H9 (cell line): ENCODE data around the gene TMEM135. TPM values are rescaled to one million over a fixed set of nuclear protein-coding genes. Genes with fewer than 3 reads are reported as not detected.

Experiments used
- DNase-seq: peaks from one replicate; pipeline ENCODE4 v3.0.0-alpha.2; 2017
- H2AFZ ChIP-seq: one replicate; pipeline ENCODE4 v1.6.1; 2013; ENCODE audit warnings: mild to moderate bottlenecking, low read length, control low read depth, moderate library complexity
- H2AK5ac ChIP-seq: 2 replicates; pipeline ENCODE4 v1.6.1; 2013; ENCODE audit warnings: low read length, control low read depth, mixed read lengths; ENCODE audit not compliant: insufficient read length
- H2BK120ac ChIP-seq: one replicate; pipeline ENCODE4 v1.6.1; 2013; ENCODE audit warnings: low read depth, mild to moderate bottlenecking, low read length, control low read depth, inconsistent platforms; ENCODE audit not compliant: poor library complexity, severe bottlenecking
- H2BK12ac ChIP-seq: 2 replicates; pipeline ENCODE4 v1.6.1; 2013; ENCODE audit warnings: low read length, control low read depth, mixed read lengths, low read depth; ENCODE audit not compliant: insufficient read length
- H2BK15ac ChIP-seq: 2 replicates; pipeline ENCODE4 v1.6.1; 2013; ENCODE audit warnings: low read depth, low read length, control low read depth
- H2BK20ac ChIP-seq: one replicate; pipeline ENCODE4 v1.6.1; 2013; ENCODE audit warnings: low read depth, mild to moderate bottlenecking, low read length, control low read depth, inconsistent platforms; ENCODE audit not compliant: poor library complexity, severe bottlenecking
- H2BK5ac ChIP-seq: 2 replicates; pipeline ENCODE4 v1.6.1; 2013; ENCODE audit warnings: low read length, control low read depth, mixed read lengths; ENCODE audit not compliant: insufficient read length
- H3K14ac ChIP-seq: 2 replicates; pipeline ENCODE4 v1.6.1; 2013; ENCODE audit warnings: low read length, control low read depth; ENCODE audit not compliant: insufficient read depth
- H3K18ac ChIP-seq: 2 replicates; pipeline ENCODE4 v1.6.1; 2013; ENCODE audit warnings: low read depth, mild to moderate bottlenecking, mixed read lengths, low read length, control low read depth; ENCODE audit not compliant: insufficient read length
- H3K23ac ChIP-seq: 2 replicates; pipeline ENCODE4 v1.6.1; 2013; ENCODE audit warnings: low read length, control low read depth, mixed read lengths, low read depth; ENCODE audit not compliant: insufficient read length
- H3K23me2 ChIP-seq: 2 replicates; pipeline ENCODE4 v1.6.1; 2013; ENCODE audit warnings: low read depth, mild to moderate bottlenecking, mixed read lengths, low read length, control low read depth; ENCODE audit not compliant: insufficient read length, poor library complexity, severe bottlenecking
- H3K27ac ChIP-seq: 2 replicates; pipeline ENCODE4 v1.5.1; 2013; ENCODE audit warnings: low read length, control low read depth, mixed read lengths, low read depth; ENCODE audit not compliant: insufficient read length
- H3K27me3 ChIP-seq: 2 replicates; pipeline ENCODE4 v1.6.1; 2013; ENCODE audit warnings: low read length, control low read depth, inconsistent platforms; ENCODE audit not compliant: insufficient read depth
- H3K4ac ChIP-seq: 2 replicates; pipeline ENCODE4 v1.6.1; 2013; ENCODE audit warnings: low read depth, mild to moderate bottlenecking, control low read depth, inconsistent platforms, low read length, moderate library complexity
- H3K4me1 ChIP-seq: 2 replicates; pipeline ENCODE4 v1.6.1; 2013; ENCODE audit warnings: low read length, control low read depth, inconsistent platforms; ENCODE audit not compliant: insufficient read depth
- H3K4me2 ChIP-seq: 2 replicates; pipeline ENCODE4 v1.6.1; 2013; ENCODE audit warnings: low read length, control low read depth, mixed read lengths; ENCODE audit not compliant: insufficient read length, insufficient read depth
- H3K56ac ChIP-seq: 2 replicates; pipeline ENCODE4 v1.6.1; 2013; ENCODE audit warnings: low read depth, mild to moderate bottlenecking, mixed read lengths, low read length, control low read depth; ENCODE audit not compliant: insufficient read length
- H3K79me1 ChIP-seq: 2 replicates; pipeline ENCODE4 v1.6.1; 2013; ENCODE audit warnings: low read depth, mild to moderate bottlenecking, moderate library complexity, low read length, control low read depth, inconsistent platforms; ENCODE audit not compliant: insufficient read depth, poor library complexity, severe bottlenecking
- H3K79me2 ChIP-seq: 2 replicates; pipeline ENCODE4 v1.6.1; 2013; ENCODE audit warnings: low read length, control low read depth, inconsistent platforms; ENCODE audit not compliant: insufficient read depth
- H3K9ac ChIP-seq: 2 replicates; pipeline ENCODE4 v1.6.1; 2013; ENCODE audit warnings: low read length, control low read depth, mixed read lengths; ENCODE audit not compliant: insufficient read length; ENCODE audit errors: extremely low read depth
- H3K9me3 ChIP-seq: one replicate; pipeline ENCODE4 v1.6.1; 2013; ENCODE audit warnings: low read depth, low read length, inconsistent platforms; ENCODE audit not compliant: control insufficient read depth
- H3T11ph ChIP-seq: one replicate; pipeline ENCODE4 v1.6.1; 2013; ENCODE audit warnings: mild to moderate bottlenecking, low read length, control low read depth, inconsistent platforms
- H4K20me1 ChIP-seq: one replicate; pipeline ENCODE4 v1.6.1; 2013; ENCODE audit not compliant: control insufficient read depth, insufficient read length, insufficient read depth
- H4K5ac ChIP-seq: 2 replicates; pipeline ENCODE4 v1.6.1; 2013; ENCODE audit warnings: low read depth, mild to moderate bottlenecking, mixed read lengths, low read length, control low read depth; ENCODE audit not compliant: insufficient read length
- H4K8ac ChIP-seq: replicated peaks from 2 replicates; pipeline ENCODE4 v1.6.1; 2013; ENCODE audit warnings: low read length, control low read depth, mixed read lengths, low read depth; ENCODE audit not compliant: insufficient read length
- H4K91ac ChIP-seq: 2 replicates; pipeline ENCODE4 v1.6.1; 2013; ENCODE audit warnings: low read depth, mild to moderate bottlenecking, moderate library complexity, mixed read lengths, low read length, control low read depth; ENCODE audit not compliant: insufficient read length
- H3K27ac Mint-ChIP-seq, 3 experiments: 2 replicates in 2 of 3; 3 replicates in 1 of 3; pipeline ENCODE4 v1.8.0; 2020 to 2021; ENCODE audit warnings: mixed read lengths in 3 of 3, mild to moderate bottlenecking in 1 of 3, moderate library complexity in 1 of 3
- H3K27me3 Mint-ChIP-seq: 2 replicates; pipeline ENCODE4 v1.8.0; 2021; ENCODE audit warnings: low read depth, mild to moderate bottlenecking, moderate library complexity, mixed read lengths
- H3K36me3 Mint-ChIP-seq, 3 experiments: 2 replicates in 2 of 3; 3 replicates in 1 of 3; pipeline ENCODE4 v1.8.0; 2020 to 2021; ENCODE audit warnings: low read depth in 3 of 3, mixed read lengths in 3 of 3; ENCODE audit not compliant: insufficient read depth in 1 of 3
- H3K4me1 Mint-ChIP-seq, 2 experiments: 2 replicates each; pipeline ENCODE4 v1.8.0; 2020; ENCODE audit warnings: mixed read lengths in 2 of 2
- H3K4me3 Mint-ChIP-seq, 2 experiments: 2 replicates in 1 of 2; 3 replicates in 1 of 2; pipeline ENCODE4 v1.8.0; 2020 to 2021; ENCODE audit warnings: mild to moderate bottlenecking in 2 of 2, mixed read lengths in 2 of 2, moderate library complexity in 1 of 2
- H3K9me3 Mint-ChIP-seq, 2 experiments: 2 replicates in 1 of 2; 3 replicates in 1 of 2; pipeline ENCODE4 v1.8.0; 2020; ENCODE audit warnings: mild to moderate bottlenecking in 2 of 2, mixed read lengths in 2 of 2, moderate library complexity in 1 of 2
- CTCF ChIP-seq: fragments of 200-600 bp; sonication (generic); conservative IDR thresholded peaks from 3 replicates; pipeline ENCODE4 v1.8.0; 2021; ENCODE audit warnings: antibody characterized with exemption, mild to moderate bottlenecking
- WGBS: extraction: QIAGEN DNeasy Blood & Tissue Kit; methylation state at CpG from one replicate; pipeline ENCODE4 v1.1.7; 2013; ENCODE audit warnings: missing lambda C conversion rate, low lambda C conversion rate, mixed read lengths; ENCODE audit not compliant: insufficient read length; ENCODE audit errors: extremely low coverage; 5-methylcytosine and 5-hydroxymethylcytosine counted together
- total RNA-seq: library from RNA; stranded (reverse); gene quantifications from 2 replicates; pipeline ENCODE4 v1.2.1, GENCODE V29; 2021

The TMEM135 gene
- total RNA-seq, 1 experiment from 2014 or later, result 25.2 TPM

- Mint-ChIP-seq H3K4me1 (no peaks in the 10 kb centered on the region), H3K27me3 (no peaks in the 10 kb centered on the region), H3K36me3 (peaks cover 0 to 7% (median 0%) of the 10 kb centered on the region in 3 experiments; a peak in 1 of 7 replicates), H3K27ac (no peak overlapping the region), H3K4me3 (no peak overlapping the region), H3K9me3 (peaks cover 0 to 6% of the 10 kb centered on the region in 2 experiments; a peak in 1 of 5 replicates)
- Histone ChIP-seq H4K5ac (no peak overlapping the region), H3K14ac (no peak overlapping the region), H2BK12ac (no peak overlapping the region), H3K23me2 (no peaks in the 10 kb centered on the region), H4K91ac (no peak overlapping the region), H3K79me1 (no peaks in the 10 kb centered on the region), H2AK5ac (no peak overlapping the region), H3K56ac (no peak overlapping the region), H3K23ac (no peak overlapping the region), H3K4me1 (no peaks in the 10 kb centered on the region), H2AFZ (no peak overlapping the region), H3K27me3 (no peaks in the 10 kb centered on the region), H4K8ac (no peak overlapping the region), H3K9me3 (no peaks in the 10 kb centered on the region), H4K20me1 (no peaks in the 10 kb centered on the region), H3K4ac (no peak overlapping the region), H2BK5ac (no peak overlapping the region), H3K79me2 (no peaks in the 10 kb centered on the region), H3K18ac (no peak overlapping the region), H3K27ac (no peak overlapping the region), H2BK20ac (no peak overlapping the region), H3K4me2 (no peak overlapping the region), H3K9ac (no peak overlapping the region), H2BK120ac (no peak overlapping the region), H3T11ph (no peak overlapping the region), H2BK15ac (no peak overlapping the region)
- WGBS, result no CpG with 5 or more reads among the region's 2 CpGs
- no peak for DNase-seq
- TF ChIP-seq CTCF, result no peak
Observed at GRCh38 chr11:87347441-87347840, 309.7 kb downstream of the TMEM135 start.
